ENCODE measurements around the gene GLA.

The GLA gene

GRCh38 chrX:101348452-101349192 is 59.1 kb downstream of the GLA start, which contains the start of gene TIMM8A:
Gene TIMM8A (minus strand): TSS chrX:101348742. CDS start chrX:101348664, 78 bp downstream.
- DNase-seq: peak; percentile 68

GRCh38 chrX:101347859-101348451 is 59.8 kb downstream of the GLA start:
- no peak for DNase-seq
